GM12878 (cell line): Measurements from ENCODE around the gene TFB1M. TPM values are rescaled to one million over a fixed set of nuclear protein-coding genes. Genes with fewer than 3 reads are reported as not detected.

ENCODE experiments used
- BHLHE40 ChIP-seq, 2 experiments: fragments of 450-650 bp in 1 of 2; IDR thresholded peaks; 2 replicates each; pipeline ENCODE4 v1.6.1; 2011 to 2017; ENCODE audit warnings: low read depth in 2 of 2, borderline replicate concordance in 1 of 2, improper control_type of control experiment in 1 of 2, low read length in 1 of 2, mild to moderate bottlenecking in 1 of 2
- BRCA1 ChIP-seq: IDR thresholded peaks from 2 replicates; pipeline ENCODE4 v1.6.1; 2011; ENCODE audit warnings: low read depth, low read length, improper control_type of control experiment
- CBX3 ChIP-seq: fragments of 200-600 bp; sonication (generic); IDR thresholded peaks from 2 replicates; pipeline ENCODE4 v1.6.1; 2016; ENCODE audit warnings: low read depth, borderline replicate concordance
- DPF2 ChIP-seq: fragments of 450-650 bp; IDR thresholded peaks from 2 replicates; pipeline ENCODE4 v1.6.1; 2017; ENCODE audit warnings: mild to moderate bottlenecking
- EED ChIP-seq: sonication (generic); IDR thresholded peaks from 2 replicates; pipeline ENCODE4 v1.6.1; 2016; ENCODE audit warnings: antibody characterized with exemption, low read depth
- ETV6 ChIP-seq, 2 experiments: fragments of 450-650 bp in 1 of 2; IDR thresholded peaks in 1 of 2; conservative IDR thresholded peaks in 1 of 2; 2 replicates each; pipeline ENCODE4 v1.6.1; 2014; ENCODE audit warnings: antibody characterized with exemption in 1 of 2, borderline replicate concordance in 1 of 2, low read depth in 1 of 2, mild to moderate bottlenecking in 1 of 2, moderate library complexity in 1 of 2
- FOXM1 ChIP-seq: IDR thresholded peaks from 2 replicates; pipeline ENCODE4 v1.6.1; 2012; ENCODE audit warnings: low read depth, mild to moderate bottlenecking, inconsistent platforms, low read length, moderate library complexity
- IRF4 ChIP-seq: IDR thresholded peaks from 2 replicates; pipeline ENCODE4 v1.6.1; 2011; ENCODE audit warnings: low read depth, low read length
- JUNB ChIP-seq: IDR thresholded peaks from 2 replicates; pipeline ENCODE4 v1.6.1; 2016; ENCODE audit warnings: antibody characterized with exemption, mild to moderate bottlenecking
- KDM1A ChIP-seq: fragments of 200-600 bp; sonication (generic); IDR thresholded peaks from 2 replicates; pipeline ENCODE4 v1.6.1; 2016; ENCODE audit warnings: borderline replicate concordance
- LARP7 ChIP-seq: fragments of 450-650 bp; IDR thresholded peaks from 2 replicates; pipeline ENCODE4 v1.6.1; 2017; ENCODE audit warnings: mild to moderate bottlenecking
- NFYB ChIP-seq: IDR thresholded peaks from 2 replicates; pipeline ENCODE4 v1.6.1; 2011; ENCODE audit warnings: low read depth, mild to moderate bottlenecking, low read length, improper control_type of control experiment, moderate library complexity; ENCODE audit not compliant: insufficient read depth
- NR2F1 ChIP-seq: fragments of 450-650 bp; conservative IDR thresholded peaks from 2 replicates; pipeline ENCODE4 v1.6.1; 2017; ENCODE audit warnings: mild to moderate bottlenecking
- RAD51 ChIP-seq: fragments of 450-650 bp; IDR thresholded peaks from 2 replicates; pipeline ENCODE4 v1.6.1; 2016; ENCODE audit warnings: moderate library complexity, mild to moderate bottlenecking, inconsistent platforms
- RFX5 ChIP-seq: IDR thresholded peaks from 2 replicates; pipeline ENCODE4 v1.6.1; 2011; ENCODE audit warnings: low read depth, low read length, improper control_type of control experiment
- RUNX3 ChIP-seq: IDR thresholded peaks from 2 replicates; pipeline ENCODE4 v1.6.1; 2012; ENCODE audit warnings: low read length, inconsistent platforms
- SMAD5 ChIP-seq: IDR thresholded peaks from 2 replicates; pipeline ENCODE4 v1.6.1; 2016; ENCODE audit warnings: antibody characterized with exemption, low read depth
- SMARCA5 ChIP-seq: fragments of 450-650 bp; IDR thresholded peaks from 2 replicates; pipeline ENCODE4 v1.6.1; 2017; ENCODE audit warnings: mild to moderate bottlenecking
- SMC3 ChIP-seq: IDR thresholded peaks from 2 replicates; pipeline ENCODE4 v1.6.1; 2011; ENCODE audit warnings: low read length, improper control_type of control experiment, borderline replicate concordance
- TCF3 ChIP-seq: IDR thresholded peaks from 2 replicates; pipeline ENCODE4 v1.6.1; 2012; ENCODE audit warnings: low read depth, mild to moderate bottlenecking, low read length, borderline replicate concordance; ENCODE audit not compliant: insufficient read depth
- TCF7 ChIP-seq: IDR thresholded peaks from 2 replicates; pipeline ENCODE4 v1.6.1; 2014; ENCODE audit warnings: antibody characterized with exemption, borderline replicate concordance
- ZBED1 ChIP-seq: IDR thresholded peaks from 2 replicates; pipeline ENCODE4 v1.6.1; 2016; ENCODE audit warnings: borderline replicate concordance
- ZNF592 ChIP-seq: fragments of 450-650 bp; IDR thresholded peaks from 2 replicates; pipeline ENCODE4 v1.6.1; 2017; ENCODE audit warnings: mild to moderate bottlenecking, moderate library complexity
- ZSCAN29 ChIP-seq: fragments of 450-650 bp; IDR thresholded peaks from 2 replicates; pipeline ENCODE4 v1.6.1; 2017; ENCODE audit warnings: mild to moderate bottlenecking, moderate library complexity
- polyA plus RNA-seq, 11 experiments: library from polyadenylated mRNA; depleted of rRNA in 4 of 11; unstranded in 6 of 11; stranded (reverse) in 5 of 11; fragments of >200 nt; fragmentation: Nextera tagmentation in 4 of 11; fragmentation: Illumina TruSeq in 1 of 11; extraction: Ambion mirVana in 4 of 11; extraction: Trizol in 1 of 11; gene quantifications; 1 replicate in 1 of 11; 2 replicates in 10 of 11; pipeline versions ENCODE4 v1.2.1 to v1.2.3, GENCODE V29; 2011 to 2016; ENCODE audit warnings: inconsistent platforms in 2 of 11, missing spikeins in 2 of 11, low read depth in 1 of 11
- total RNA-seq, 4 experiments: library from RNA; depleted of rRNA in 3 of 4; stranded (reverse); fragments of >200 nt in 3 of 4; fragmentation: Illumina TruSeq in 1 of 4; extraction: Trizol in 1 of 4; gene quantifications; 2 replicates each; pipeline versions ENCODE4 v1.2.1 to v1.2.3, GENCODE V29; 2013 to 2021
- TF ChIP-seq, protein P1 (sequence below): IDR thresholded peaks from 2 replicates; pipeline ENCODE4 v1.6.1; 2011; ENCODE audit warnings: low read depth, low read length, improper control_type of control experiment, borderline replicate concordance
- TF ChIP-seq, protein P2 (sequence below): IDR thresholded peaks from 2 replicates; pipeline ENCODE4 v1.6.1; 2011; ENCODE audit warnings: borderline replicate concordance, low read depth, mild to moderate bottlenecking, moderate library complexity, low read length; ENCODE audit not compliant: insufficient read depth, poor library complexity, severe bottlenecking

Gene TFB1M
- total and polyA plus RNA-seq, 10 of the 15 experiments (the other 5 are each of a cell fraction or from before 2014, with no cell fraction given): 29.9 to 117 (median 41.3) TPM

DNA sequence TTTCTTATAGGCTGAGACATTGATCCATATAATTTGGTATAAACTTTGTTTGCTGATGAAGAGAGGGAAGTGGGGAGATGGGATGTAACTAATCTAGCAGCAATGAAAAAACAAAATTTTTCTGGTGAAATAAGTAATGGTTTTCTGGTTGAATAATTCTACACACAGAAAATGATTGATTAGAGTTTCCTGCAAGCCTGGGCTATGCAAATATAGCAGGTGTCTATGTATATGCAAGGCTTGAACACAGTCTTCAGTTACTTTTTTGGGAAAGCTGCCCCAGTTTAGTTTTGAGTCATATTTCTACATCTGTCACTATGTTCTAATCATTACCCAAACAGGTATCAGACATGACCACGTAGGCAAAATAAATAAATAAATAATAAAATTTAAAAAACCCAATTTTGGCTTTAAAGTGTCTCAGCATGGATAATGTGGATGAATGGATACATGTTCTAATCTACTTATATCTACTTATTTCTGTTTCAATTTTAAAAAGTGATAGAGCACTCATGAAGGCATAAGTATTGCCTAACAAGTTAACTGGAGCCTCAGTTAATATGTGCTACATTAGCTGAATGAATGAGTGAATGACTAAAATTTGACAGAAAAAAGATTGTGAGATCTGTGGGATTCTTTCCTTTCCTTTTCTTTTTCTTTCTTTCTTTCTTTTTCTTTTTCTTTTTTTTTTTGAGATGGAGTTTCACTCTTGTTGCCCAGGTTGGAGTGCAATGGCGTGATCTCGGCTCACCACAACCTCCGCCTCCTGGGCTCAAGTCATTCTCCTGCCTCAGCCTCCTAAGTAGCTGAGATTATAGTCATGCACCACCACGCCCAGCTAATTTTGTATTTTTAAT, 37.2 kb upstream of the TFB1M start (continued):
- TF ChIP-seq SMAD5: no peak
- peak; percentile 92 for TF ChIP-seq ZBED1
- no peak for TF ChIP-seq TCF7
- no peak for TF ChIP-seq BRCA1
- peak; percentile 99 for TF ChIP-seq FOXM1
- peak; percentile 88; the same call in 1 of the 2 replicates for TF ChIP-seq TCF3
- TF ChIP-seq SMC3: no peak
- TF ChIP-seq, protein P1, sequence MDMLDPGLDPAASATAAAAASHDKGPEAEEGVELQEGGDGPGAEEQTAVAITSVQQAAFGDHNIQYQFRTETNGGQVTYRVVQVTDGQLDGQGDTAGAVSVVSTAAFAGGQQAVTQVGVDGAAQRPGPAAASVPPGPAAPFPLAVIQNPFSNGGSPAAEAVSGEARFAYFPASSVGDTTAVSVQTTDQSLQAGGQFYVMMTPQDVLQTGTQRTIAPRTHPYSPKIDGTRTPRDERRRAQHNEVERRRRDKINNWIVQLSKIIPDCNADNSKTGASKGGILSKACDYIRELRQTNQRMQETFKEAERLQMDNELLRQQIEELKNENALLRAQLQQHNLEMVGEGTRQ: no peak
- no peak for TF ChIP-seq CBX3
- peak in 1 of 2 experiments; percentile 61; a peak in 2 of 4 replicates for TF ChIP-seq BHLHE40 (IDR thresholded peaks at IDR 0.05; ENCODE audit: borderline replicate concordance in 1 of 2, low read depth in 2 of 2, low read length in 1 of 2)
- TF ChIP-seq DPF2: peak; percentile 79
- TF ChIP-seq NR2F1: peak; percentile 40
- no peak for TF ChIP-seq SMARCA5
- peak; percentile 65 for TF ChIP-seq EED
- TF ChIP-seq ETV6 (conservative IDR thresholded peaks at IDR 0.05 in 1 of 2, IDR thresholded peaks at IDR 0.05 in 1 of 2; ENCODE audit: borderline replicate concordance in 1 of 2, low read depth in 1 of 2): peak in 1 of 2 experiments; percentile 39; a peak in 1 of 4 replicates
- no peak for TF ChIP-seq KDM1A
- TF ChIP-seq ZSCAN29: no peak
- no peak for TF ChIP-seq NFYB
- TF ChIP-seq RAD51: 0 out of 2 replicates have a peak, but pooled peaks have one; percentile 25
- no peak for TF ChIP-seq ZNF592
- TF ChIP-seq JUNB: peak; percentile 98
- no peak for TF ChIP-seq LARP7
- TF ChIP-seq IRF4: peak; percentile 93
- TF ChIP-seq, protein P2, sequence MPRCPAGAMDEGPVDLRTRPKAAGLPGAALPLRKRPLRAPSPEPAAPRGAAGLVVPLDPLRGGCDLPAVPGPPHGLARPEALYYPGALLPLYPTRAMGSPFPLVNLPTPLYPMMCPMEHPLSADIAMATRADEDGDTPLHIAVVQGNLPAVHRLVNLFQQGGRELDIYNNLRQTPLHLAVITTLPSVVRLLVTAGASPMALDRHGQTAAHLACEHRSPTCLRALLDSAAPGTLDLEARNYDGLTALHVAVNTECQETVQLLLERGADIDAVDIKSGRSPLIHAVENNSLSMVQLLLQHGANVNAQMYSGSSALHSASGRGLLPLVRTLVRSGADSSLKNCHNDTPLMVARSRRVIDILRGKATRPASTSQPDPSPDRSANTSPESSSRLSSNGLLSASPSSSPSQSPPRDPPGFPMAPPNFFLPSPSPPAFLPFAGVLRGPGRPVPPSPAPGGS: peak; percentile 83
- TF ChIP-seq RUNX3: peak; percentile 87
- TF ChIP-seq RFX5: no peak
